Measurements from ENCODE around the gene ISOC2.
A peak's percentile ranks its signal among the peaks of the same experiment; 100 is the strongest.

Gene ISOC2

DNA sequence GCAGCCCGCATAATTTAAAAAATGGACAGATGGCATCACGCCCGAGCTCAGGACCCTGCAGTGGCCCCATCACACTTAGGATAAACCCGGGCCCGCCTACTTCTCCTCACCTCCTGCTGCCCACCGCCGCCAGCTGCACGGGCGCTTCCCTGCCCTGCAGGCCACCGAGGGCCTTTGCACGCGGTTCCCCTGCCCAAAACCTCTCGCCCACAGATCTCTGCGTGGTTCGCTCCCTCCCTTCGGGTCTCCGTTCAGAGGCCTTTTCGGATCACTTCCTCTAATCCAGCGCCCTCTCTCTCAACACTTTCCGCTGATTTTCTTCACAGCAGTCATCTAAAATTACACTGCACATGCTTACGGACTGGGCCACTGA, 20.1 kb downstream of the ISOC2 start:
- no peak for TF ChIP-seq MYC (IDR thresholded peaks at IDR 0.05; ENCODE audit: low read depth, low read length)
- TF ChIP-seq POLR2A (IDR thresholded peaks at IDR 0.05; ENCODE audit: extremely low read depth, insufficient read length): no peak
- TF ChIP-seq, protein P1, sequence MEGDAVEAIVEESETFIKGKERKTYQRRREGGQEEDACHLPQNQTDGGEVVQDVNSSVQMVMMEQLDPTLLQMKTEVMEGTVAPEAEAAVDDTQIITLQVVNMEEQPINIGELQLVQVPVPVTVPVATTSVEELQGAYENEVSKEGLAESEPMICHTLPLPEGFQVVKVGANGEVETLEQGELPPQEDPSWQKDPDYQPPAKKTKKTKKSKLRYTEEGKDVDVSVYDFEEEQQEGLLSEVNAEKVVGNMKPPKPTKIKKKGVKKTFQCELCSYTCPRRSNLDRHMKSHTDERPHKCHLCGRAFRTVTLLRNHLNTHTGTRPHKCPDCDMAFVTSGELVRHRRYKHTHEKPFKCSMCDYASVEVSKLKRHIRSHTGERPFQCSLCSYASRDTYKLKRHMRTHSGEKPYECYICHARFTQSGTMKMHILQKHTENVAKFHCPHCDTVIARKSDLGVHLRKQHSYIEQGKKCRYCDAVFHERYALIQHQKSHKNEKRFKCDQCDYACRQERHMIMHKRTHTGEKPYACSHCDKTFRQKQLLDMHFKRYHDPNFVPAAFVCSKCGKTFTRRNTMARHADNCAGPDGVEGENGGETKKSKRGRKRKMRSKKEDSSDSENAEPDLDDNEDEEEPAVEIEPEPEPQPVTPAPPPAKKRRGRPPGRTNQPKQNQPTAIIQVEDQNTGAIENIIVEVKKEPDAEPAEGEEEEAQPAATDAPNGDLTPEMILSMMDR (IDR thresholded peaks at IDR 0.05; ENCODE audit: low read depth, low read length): no peak
- TF ChIP-seq, protein P2, sequence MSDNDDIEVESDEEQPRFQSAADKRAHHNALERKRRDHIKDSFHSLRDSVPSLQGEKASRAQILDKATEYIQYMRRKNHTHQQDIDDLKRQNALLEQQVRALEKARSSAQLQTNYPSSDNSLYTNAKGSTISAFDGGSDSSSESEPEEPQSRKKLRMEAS (IDR thresholded peaks at IDR 0.05; ENCODE audit: low read depth, low read length): no peak
- no peak overlapping the region for H3K4me3 ChIP-seq (ENCODE audit: low read depth, low read length)
- DNase-seq (ENCODE audit: low read depth): peak; percentile 38

DNA sequence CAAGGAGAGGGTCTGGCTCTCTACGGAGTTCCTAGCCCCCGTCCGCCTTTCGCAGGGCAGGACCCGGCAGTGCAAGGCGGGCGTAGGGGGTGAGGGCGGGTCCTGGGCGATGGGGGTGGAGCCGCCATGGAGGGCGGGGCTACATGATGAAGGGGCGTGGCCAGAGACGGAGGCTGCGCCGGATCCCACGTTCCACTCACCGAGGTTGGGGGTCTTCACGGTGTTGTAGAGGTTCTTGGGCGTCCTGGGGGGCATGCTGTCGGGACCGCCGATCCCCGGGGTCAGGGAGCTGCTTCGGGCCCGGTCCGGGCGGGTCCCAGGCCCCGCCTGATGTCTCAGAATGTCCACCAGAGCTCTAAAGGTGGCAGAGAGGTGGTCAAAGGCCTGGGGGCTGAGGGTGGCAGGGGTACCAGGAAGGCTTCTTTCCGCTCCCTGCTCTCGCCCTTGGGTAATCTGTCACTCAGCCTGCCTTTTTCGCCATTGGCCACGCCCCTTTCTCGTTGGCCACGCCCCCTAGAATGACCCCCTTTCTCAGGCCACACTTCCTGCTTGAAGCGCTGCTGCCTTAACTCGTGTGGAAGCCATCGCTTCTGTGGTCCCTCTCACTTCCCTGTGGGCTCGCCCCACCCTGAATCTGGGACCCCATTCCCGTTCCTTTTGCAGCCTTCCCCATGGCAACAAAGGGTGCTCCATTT, 20.9 kb downstream of the ISOC2 start:
- DNase-seq (ENCODE audit: low read depth): no peak
- no peak overlapping the region for H3K4me3 ChIP-seq (ENCODE audit: low read depth, low read length)
- TF ChIP-seq, protein P1 (IDR thresholded peaks at IDR 0.05; ENCODE audit: low read depth, low read length): no peak
- TF ChIP-seq, protein P2 (IDR thresholded peaks at IDR 0.05; ENCODE audit: low read depth, low read length): no peak
- TF ChIP-seq POLR2A (IDR thresholded peaks at IDR 0.05; ENCODE audit: extremely low read depth, insufficient read length) (no peak), MYC (IDR thresholded peaks at IDR 0.05; ENCODE audit: low read depth, low read length) (no peak)

DNA sequence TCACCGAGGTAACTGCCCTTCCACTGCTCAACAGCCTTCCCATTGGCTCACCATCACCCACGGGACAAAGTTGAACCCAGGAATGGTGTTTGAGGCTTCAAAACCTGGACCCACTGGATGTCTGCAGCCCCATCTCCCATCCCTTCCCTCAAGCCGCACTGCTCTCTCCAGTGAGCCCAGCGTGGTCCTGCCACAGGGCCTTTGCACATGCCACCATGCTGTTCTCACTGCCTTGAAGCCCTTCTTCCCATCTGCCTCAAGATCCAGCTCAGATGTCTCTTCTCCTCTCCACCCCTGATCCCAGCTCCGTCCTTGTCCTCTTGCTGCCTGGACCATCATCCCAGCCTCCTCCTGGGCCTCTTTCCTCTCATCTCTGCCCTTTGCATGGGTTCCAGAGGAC, 22.4 kb downstream of the ISOC2 start:
- TF ChIP-seq, protein P2 (IDR thresholded peaks at IDR 0.05; ENCODE audit: low read depth, low read length): no peak
- TF ChIP-seq, protein P1 (IDR thresholded peaks at IDR 0.05; ENCODE audit: low read depth, low read length): no peak
- TF ChIP-seq POLR2A (IDR thresholded peaks at IDR 0.05; ENCODE audit: extremely low read depth, insufficient read length): no peak
- no peak for TF ChIP-seq MYC (IDR thresholded peaks at IDR 0.05; ENCODE audit: low read depth, low read length)
- H3K4me3 ChIP-seq (ENCODE audit: low read depth, low read length): no peak overlapping the region
- no peak for DNase-seq (ENCODE audit: low read depth)

DNA sequence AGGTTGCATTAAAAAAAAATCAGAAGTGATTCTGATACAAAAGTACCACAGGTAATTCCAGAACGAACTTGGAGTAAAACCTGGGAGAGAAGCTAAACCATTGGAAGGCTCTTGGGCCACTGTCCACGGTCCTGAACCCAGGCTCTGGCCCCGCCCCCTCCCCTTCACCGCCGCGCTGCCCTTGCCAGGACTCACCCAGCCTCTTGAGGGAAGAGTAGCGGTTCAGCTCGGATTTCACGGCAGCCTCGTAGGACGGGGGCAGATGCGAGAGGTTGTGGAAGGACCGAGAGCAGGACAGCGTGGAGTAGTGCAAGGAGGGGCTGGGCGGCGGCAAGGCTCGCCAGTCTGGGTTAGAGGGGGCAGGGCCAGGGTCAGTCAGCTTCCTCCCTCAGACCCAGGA, 24.0 kb downstream of the ISOC2 start:
- peak; percentile 67 for DNase-seq (ENCODE audit: low read depth)
- TF ChIP-seq, protein P1 (IDR thresholded peaks at IDR 0.05; ENCODE audit: low read depth, low read length): no peak
- no peak for TF ChIP-seq MYC (IDR thresholded peaks at IDR 0.05; ENCODE audit: low read depth, low read length)
- no peak for TF ChIP-seq POLR2A (IDR thresholded peaks at IDR 0.05; ENCODE audit: extremely low read depth, insufficient read length)
- TF ChIP-seq, protein P2 (IDR thresholded peaks at IDR 0.05; ENCODE audit: low read depth, low read length): no peak
- H3K4me3 ChIP-seq (ENCODE audit: low read depth, low read length): no peak overlapping the region

DNA sequence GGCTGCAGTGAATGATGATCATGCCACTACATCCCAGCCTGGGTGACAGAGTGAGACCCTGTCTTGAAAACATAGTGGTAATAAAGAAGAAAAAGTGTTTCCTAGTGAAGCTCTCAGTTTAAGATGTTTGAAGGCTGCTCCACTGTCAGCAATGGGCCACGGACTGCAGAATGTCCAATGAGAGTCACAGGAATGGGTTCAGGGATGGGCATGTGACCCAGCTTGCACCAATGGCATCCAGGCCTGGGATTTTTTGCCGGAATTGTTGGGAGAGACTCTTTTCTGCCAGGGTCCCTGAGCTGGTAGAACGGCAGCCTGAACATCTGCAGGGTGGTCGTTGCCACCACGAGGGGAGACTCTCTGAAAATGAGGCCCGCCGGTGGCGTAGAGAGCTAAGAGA, 24.6 kb downstream of the ISOC2 start:
- TF ChIP-seq, protein P1 (IDR thresholded peaks at IDR 0.05; ENCODE audit: low read depth, low read length): no peak
- no peak for TF ChIP-seq POLR2A (IDR thresholded peaks at IDR 0.05; ENCODE audit: extremely low read depth, insufficient read length)
- TF ChIP-seq, protein P2 (IDR thresholded peaks at IDR 0.05; ENCODE audit: low read depth, low read length): no peak
- no peak for TF ChIP-seq MYC (IDR thresholded peaks at IDR 0.05; ENCODE audit: low read depth, low read length)
- no peak overlapping the region for H3K4me3 ChIP-seq (ENCODE audit: low read depth, low read length)
- DNase-seq (ENCODE audit: low read depth): no peak

All from NB4 (cell line).